Effector CD4-positive, alpha-beta T cell (primary cell): ENCODE results near the gene ANKMY2.
"Not testable (repeated sequence)": the region's sequence is repeated elsewhere in the genome, so short reads cannot be mapped to it uniquely, and the experiment has no call there.

Source experiments
- DNase-seq: peaks from one replicate; pipeline ENCODE4 v3.0.0-alpha.2; 2020

ANKMY2 gene

DNA sequence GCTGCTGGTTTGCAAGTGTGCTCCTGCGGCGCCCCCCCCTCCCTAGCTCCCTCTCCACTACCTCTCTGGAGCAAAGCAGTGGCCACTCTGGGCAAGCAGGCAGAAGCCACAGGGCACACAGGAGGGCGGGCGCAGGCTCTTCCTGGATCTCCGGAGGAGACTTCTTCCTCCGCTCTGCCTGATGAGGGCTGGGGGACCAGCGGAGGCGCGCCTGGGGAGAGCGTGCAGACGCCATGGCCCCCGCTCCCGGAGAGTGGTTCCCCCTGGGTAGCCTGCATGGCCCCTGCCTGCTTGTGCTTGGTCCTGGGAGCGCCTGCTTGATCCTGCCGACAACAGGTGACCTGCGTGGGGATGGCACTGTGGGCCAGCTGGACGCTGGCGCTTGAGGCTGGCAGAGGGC, 29.0 kb downstream of the ANKMY2 start:
- no peak for DNase-seq

DNA sequence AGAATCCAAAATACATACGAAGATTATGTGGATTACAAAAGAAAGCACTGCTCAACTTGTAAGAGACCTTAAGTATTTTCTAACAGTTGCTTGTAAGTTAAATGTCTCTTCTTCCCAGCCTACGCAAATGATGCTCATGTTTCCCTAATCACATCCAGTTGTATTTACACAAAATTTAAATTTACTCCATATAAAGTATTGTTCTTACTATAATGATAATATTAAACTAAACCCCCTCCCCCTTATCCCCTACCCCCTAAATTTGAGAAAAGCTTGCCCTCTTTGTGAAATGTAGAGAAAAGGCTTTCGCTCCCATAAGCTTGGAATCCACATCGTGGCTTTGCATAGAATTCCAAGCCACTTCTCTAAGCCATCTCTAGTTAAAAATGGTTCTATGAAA, 29.4 kb downstream of the ANKMY2 start:
- DNase-seq, result no peak

DNA sequence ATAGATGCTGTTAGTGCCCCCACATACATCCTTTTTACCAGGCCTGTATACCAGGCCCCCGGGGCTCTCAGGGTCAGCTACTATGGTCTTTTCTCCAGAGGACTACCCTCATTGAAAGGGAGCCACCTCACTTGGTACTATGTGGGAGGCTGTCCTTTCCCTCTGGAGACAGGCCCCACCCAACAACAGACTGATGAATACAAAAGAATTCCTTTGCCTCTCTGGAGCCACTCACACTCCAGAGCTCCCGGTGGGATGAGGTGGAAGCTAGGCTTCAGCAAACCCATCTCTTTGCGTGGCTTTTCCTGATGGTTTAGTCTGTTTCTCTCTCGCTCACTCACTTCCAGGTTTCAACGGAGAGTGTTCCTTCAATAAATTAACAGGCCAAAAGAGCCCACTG, 30.3 kb downstream of the ANKMY2 start:
- no peak for DNase-seq

DNA sequence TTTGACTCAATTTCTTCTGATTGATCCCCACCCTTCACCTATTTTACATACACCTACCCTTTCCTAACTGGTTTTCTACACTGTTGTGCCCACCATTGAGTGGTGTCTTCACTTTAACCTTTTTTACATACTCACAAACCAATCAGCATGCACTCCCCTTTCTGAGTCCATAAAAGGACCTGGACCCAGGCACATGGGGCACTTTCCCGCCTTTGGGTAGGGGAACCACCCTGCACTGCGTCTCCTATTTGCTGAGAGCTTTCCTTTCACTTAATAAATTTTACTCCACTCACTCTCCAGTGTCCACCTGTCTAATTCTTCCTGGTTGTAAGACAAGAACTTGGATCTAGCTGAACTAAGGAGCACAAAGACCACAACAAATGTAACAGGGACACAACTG, 33.8 kb downstream of the ANKMY2 start:
- no peak for DNase-seq

DNA sequence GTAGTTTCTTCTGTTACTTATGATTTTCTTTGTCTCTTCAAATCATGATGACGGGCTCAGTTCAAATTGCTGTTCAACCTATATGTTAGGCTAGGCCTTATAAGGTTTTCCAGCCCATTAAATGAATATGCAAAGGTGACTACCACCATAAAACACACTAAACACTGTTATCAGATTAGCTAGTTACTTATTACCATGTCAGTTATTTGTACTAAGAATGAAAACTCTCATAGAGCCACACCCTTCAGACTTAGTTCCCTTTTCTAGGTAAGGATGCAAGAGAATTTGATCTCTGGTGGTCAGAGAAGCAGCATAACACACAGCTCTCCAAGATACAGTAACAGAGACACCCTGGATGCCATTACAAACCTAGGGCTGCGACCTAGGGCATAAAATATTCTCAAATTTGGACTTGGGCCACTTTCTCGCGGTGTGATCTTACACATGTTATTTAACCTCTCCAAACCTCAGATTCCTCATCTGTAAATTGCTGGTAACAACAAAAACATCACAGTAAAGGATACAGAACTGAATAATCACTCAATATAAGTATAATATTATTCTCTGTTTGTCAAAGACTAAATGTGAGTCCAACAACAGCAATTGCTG, 35.6 kb downstream of the ANKMY2 start:
- DNase-seq, result no peak

DNA sequence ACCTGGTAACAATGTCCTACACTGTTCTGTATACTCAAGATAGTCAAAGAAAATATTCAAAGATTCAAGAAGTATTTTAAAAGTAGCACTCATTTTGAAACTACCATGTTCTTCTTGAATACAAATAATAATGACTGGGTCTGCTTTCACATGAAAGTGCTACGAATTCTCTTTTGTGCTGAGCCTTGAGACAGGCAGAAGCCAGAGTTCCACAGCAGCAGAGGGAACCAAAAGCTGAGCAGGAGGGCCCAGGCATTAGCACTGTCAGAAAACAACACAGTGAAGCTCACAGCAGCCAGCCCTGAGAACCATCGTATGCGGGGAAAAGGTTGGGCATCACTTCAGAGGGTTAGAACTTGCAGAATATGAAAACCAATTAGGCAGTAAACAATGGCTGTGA, 38.9 kb downstream of the ANKMY2 start:
- DNase-seq, result no peak

DNA sequence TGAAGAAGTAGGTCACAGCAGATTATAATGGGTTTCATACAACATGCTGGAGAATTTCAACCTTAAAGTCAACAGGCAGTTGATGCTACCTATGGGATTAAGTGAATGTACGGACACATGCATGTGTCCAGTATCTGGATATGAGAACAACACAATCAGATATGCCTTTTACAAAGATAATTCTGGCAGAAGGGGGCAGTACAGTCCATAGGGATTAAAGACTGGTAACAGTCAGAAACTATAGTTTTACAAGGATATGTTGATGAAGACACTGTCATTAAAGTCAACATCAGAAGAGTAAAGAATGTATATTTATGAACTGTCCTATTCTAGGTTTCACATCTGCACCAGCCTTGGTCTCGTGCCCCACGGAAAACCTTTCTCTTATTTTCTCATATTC, 41.5 kb downstream of the ANKMY2 start:
- DNase-seq, result no peak

DNA sequence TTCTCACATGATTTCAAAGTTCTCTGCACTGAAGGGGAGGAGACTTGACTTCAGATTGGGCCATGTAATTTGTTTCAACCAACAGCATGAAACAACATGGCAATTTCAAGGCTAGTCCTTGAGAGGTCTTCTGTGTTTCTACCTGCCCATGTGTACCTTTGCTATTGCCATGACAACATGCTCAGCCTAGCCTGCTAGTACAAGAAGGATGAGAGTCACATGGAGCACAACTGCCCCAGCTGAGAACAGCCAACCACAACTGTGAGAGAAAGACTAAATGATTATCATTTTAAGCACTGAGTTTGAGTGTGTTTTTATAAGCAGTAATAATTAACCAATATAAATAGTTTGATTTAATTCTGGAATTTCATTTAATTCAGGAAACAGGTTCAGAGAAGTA, 41.9 kb downstream of the ANKMY2 start:
- DNase-seq, result no peak

DNA sequence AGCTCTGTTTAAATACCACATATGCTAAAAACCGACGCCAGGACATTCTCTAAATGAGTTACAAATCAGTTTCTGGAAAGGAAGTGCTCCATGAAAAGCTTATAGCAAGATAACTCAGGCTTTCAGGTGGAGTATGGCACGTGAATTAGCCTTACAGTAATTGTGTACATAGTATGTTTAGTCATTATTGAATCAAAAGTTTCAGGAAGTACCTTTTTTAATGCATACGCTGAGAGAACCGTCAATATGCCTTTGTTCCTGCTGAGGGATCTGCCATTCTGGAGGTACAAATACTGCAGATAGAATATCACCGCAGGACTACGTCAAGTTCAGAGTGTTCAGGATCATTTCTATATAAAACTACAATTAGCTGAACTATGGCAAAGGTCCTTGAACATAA, 45.7 kb downstream of the ANKMY2 start:
- DNase-seq, result no peak

DNA sequence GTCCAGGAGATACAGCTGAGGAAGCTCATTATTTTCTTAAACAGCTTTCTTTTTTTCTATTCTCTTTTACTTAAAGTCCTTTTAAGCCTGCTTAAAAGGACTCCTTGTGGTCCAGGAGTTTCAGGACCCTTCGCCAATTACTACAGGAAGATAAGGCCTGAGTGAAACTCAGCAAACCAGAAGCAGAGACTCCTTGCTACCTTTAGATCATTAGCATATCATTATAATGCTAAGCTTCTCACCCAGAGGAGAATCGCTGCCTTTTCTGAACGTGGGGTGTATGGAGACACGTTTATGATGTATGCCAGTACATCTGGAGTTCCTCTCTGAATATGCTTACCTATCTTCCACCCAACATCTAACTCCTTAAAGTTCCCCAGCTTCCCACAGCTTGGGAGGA, 47.5 kb downstream of the ANKMY2 start:
- DNase-seq, result no peak

DNA sequence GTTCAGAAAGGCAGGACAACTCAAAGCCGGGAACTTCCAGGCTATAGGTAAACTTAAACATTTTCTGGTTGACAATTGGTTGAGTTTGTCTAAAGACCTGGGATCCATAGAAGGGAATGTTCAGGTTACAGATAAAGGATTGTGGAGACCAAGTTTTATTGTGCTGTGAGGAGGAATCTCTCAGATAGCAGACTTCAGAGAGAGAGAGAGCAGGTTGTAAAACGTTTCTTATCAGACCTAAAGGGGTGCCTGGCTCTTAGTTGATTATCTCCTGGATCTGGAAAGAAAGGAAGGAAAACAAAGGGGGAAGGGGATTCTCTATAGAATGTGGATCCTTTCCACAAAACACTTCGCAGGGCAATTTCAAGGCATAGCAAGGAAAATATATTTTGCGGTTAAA, 50.0 kb downstream of the ANKMY2 start:
- not testable (repeated sequence) for DNase-seq

DNA sequence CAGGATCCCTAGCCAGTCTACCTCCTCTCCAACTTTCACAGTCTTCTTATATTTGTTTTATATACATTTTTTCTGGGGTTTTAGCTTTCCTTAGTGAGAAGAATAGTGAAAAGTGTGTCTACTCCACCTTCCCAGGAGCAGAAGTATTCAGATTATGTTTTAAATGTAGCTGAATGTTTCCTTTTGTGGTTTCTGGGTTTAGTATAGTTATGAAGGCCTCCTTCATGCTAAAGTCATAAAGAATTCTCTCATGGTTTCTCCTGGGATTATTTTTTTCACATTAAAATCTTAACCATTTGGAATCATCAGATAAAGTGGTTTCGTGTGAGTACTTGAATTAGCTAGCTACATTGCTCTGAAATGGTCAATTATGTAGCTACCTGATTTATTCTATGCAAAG, 50.9 kb downstream of the ANKMY2 start:
- no peak for DNase-seq

DNA sequence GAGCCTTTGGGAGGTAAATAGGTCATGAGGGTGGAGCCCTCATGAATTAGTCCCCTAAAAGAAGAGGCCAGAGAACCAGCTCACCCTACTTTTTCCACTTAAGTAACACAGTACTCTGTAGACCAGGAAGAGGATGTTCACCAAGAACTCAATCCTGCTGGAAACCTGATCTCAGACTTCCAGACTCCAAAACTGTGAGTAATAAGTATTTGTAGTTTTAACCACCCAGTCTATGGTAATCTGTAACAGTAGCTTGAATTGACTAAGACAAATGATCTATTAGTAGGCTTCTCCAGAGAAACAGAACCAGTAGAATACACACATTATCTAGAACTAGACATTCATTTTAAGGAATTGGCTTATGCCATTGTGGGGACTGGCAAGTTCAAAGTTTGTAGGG, 51.5 kb downstream of the ANKMY2 start:
- DNase-seq, result no peak

DNA sequence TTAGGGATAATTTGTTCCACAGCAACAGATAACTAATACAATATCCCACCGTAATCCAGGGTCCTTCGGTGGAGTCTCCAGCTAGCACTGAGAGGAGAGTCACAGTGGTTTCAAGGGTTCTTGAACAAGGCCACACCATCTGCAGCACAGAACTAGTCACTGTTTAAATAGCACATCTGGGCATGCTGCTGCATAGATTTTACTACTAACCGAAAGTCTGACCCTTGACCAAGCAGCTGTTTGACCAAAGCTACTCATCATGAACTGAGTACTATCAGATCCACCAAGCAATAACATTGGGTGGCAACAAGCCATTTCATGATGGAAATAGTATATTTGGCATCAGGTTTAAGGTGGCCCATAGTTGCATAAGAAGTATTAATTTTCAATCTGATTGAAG, 53.2 kb downstream of the ANKMY2 start:
- no peak for DNase-seq

DNA sequence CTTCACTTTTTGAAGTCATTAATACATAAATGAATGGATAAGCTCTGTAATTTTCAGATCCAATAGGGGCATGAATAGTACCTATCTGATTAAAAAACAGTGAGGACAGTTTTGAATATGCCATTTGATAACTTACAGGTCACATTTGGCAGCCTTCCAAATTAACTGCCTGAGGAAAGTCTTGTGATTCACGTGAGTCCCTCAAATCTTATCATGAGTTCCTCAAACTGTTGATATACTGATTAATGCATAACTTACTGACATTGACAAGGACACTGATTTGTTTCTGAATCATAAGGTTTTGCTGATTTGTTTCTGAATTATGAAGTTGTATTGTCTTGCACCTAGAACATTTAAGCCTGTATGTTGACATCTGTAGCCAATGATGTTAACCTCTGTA, 55.1 kb downstream of the ANKMY2 start:
- DNase-seq, result no peak

DNA sequence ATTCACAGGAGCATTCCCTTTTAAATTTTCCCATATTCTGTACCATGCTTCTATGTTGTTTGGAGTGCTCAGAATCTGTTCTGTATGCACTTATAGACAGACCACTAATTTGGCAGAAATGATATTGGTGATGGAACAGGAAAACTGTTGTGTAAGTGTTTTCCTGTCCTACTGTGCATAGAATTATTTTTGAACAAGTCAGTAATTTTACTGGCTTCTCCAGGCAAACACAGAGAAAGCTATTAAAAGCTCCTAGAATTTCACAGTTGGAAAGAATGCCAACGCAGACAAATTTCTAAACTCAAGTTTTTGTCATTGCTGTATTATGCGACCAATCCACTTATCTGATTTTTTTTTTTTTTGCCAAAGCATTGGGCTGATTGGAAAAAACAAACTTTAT, 55.7 kb downstream of the ANKMY2 start:
- no peak for DNase-seq

DNA sequence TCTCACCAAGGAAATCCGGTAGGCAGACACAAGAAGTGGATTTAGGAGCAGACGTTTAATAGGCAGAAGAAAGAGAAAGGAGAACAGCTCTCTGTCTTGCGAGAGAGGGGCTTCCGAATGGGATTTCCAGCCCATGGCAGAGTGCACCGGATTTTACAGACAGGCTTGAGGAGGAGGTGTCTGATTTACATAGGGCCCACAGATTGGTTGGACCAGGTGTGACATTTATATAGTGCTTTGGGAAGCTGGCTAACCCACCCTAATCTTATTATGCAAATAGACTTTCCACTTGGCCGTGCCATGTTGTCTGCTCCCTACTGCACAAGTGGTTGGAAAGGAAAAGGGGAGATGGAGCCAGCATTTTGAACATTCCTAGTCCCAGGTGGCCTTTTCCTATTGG, 57.8 kb downstream of the ANKMY2 start:
- DNase-seq, result no peak

DNA sequence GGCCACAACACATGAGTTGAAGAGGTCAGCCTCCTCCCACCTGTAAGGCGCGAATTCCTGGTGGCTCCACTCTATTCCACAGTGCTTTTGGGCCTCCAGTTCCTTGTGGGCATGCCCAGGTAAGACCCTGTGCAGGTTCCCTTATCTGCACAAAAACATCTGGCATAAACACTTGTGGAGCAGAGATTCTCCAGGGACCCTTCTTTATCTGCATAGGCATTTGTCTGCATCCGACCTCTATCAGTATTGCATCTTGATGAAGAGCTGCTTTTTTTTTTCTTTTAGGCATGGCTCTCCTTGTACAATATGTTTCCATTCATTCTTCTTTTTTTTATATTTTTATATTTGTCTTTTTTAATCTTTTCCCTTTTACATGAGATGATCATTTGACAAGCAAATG, 58.4 kb downstream of the ANKMY2 start:
- DNase-seq, result no peak

DNA sequence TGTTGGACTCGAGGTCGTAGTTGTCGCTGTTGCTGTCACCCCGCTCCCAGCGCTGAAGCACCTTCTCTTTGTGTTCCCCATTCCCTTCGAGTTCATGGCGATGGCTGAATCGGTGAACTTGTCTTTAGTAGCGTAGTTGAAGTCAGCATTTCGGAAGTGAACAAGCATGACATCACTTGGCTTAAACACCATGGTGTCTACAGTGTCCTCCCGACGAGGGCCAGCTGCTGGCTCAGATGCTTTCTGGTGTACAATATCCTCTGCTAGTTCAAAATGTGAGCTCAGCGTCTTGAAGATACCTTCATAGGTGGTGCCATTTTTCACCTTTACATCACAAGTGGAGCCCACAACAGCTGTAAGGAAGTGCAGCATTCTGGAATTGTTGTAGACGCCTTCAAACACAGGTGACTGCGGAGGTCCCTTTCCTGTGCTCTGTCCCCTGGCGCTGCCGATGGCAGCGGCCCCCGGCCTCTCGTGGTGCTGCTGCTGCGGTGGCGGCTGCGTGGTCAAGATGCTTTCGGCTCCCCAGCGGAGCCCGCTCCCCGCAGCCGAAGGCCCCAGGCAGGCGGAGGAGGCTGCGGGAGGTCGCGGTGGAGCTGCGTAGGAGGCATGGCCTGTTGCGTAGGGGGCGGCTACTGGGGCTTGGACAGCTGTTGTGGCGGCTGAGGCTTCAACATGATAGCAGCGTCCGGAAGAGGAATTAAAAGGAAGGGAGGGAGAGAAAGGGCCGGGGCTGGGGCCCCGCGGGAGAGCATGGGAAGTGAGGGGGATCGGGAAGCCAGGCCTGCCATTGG, 59.3 kb downstream of the ANKMY2 start:
- no peak for DNase-seq

DNA sequence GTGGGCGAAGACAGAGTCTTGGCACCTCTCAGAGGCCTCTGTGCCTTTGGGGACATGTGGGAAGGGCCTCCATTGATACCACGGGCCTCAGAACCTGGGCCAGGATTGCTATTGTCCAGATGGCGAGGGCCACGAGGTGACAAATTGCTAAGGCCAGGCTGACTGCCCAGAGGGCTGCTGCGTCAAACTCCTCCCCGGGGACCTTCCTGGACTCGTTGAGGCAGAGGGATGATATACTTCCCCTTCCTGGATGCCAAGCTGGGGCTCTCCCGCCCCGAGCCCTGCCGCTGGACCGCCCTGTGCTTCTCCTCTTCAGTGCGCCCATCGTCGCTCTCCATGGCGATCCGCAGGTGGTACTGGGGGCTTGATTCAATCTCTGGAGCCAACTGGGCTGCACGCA, 60.0 kb downstream of the ANKMY2 start:
- no peak for DNase-seq

DNA sequence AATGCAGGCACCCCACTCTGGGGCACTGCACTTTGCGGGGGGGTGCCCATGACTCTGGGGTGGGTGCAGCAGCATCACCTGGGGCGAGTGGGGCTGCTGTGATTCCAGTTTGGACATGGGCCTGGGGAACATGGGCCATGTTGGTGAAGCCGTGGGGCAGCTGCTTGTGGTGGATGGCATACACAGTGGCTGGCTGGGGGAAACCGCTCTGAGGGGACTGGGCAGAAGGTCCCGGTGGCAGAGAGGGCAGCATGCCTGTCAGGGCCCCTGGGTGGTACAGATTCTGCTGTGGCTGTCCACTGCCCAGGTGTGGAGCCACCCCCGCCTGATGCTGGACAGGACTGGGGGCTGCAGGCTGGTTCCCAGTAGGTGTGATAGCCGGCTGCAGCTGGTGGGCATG, 61.7 kb downstream of the ANKMY2 start:
- no peak for DNase-seq

DNA sequence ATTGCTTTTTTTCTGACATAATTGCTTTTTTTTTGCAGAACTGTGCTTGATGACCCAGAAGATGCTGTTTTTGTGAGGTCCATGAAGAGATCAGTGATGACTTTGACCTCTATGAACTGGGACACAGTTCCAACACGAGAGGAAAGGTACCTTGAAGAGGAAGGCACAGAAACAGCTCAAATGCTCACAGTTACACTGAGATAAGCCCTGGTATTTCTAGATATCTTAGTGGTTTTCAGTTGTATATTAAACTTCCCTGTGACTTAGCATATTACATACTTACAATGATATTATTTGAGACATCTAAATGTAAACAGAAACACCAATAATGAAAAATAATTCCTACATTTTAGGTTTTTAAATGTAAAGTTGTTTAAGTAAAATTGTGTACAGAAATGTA, 64.3 kb downstream of the ANKMY2 start:
- DNase-seq, result no peak

DNA sequence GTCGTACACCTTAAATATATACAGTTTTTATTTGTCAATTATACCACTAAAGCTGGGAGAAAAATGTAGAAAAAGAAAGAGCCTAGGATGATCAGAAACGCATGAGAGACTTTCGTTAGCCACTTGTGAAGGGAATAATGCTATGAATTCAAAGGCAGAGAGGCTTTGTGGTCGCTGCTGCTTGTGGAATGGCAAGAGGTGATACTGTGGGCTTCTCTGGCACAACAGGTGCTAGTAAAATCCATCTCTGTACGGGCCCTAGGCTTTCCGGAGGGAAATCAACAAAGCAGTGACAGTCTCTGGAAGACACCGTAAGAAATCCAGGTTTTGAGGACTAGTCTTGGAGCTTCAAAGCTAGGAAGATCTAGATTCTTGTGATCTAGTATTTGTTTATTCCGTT, 66.3 kb downstream of the ANKMY2 start:
- no peak for DNase-seq

DNA sequence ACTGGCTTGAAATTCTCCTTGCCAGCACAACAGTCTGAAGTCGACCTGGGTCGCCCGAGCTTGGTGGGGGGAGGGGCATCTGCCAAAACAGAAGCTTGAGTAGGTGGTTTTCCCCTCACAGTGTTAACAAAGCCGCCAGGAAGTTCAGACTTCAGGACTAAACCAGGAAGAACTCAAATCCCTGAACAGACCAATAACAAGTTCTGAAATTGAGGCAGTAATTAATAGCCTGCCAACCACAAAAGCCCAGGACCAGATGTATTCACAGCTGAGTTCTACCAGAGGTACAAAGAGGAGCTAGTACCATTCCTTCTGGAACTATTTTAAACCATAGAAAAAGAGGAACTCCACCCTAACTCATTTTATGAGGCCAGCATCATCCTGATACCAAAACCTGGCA, 73.6 kb downstream of the ANKMY2 start:
- DNase-seq, result no peak

DNA sequence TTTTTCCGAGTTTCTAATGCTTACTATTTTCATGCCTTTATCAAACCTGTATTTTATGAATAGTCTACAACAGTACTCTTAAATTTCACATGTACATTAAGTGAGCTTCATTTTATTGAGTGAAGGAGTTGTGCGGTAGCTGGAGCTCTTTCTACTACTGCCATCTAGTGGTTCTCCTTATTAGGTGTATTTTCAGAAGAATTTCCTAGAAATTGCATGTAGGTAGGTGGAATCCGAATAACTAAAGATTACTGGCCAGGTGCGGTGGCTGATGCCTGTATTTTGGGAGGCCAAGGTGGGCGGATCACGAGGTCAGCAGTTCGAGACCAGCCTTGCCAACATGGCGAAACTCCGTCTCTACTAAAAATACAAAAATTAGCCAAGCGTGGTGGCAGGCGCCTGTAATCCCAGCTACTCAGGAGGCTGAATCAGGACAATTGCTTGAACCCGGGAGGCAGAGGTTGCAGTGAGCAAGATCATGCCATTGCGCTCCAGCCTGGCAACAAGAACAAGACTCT, 80.6 kb downstream of the ANKMY2 start:
- no peak for DNase-seq
